Stomach (tissue), 9 donors: ENCODE data around the gene VPS51. TPM values are rescaled to one million over a fixed set of nuclear protein-coding genes. Genes with fewer than 3 reads are reported as not detected.

ENCODE experiments used
- DNase-seq, 2 donors: peaks; one replicate each; pipeline versions ENCODE4 v3.0.0 to v3.0.0-alpha.2; 2013 to 2019
- H3K27ac ChIP-seq, 5 donors: fragments of 200-600 bp in 4 of 5; sonication (generic) in 4 of 5; one replicate each; pipeline ENCODE4 v1.5.1; 2013 to 2019; ENCODE audit warnings: mild to moderate bottlenecking in 1 of 5, moderate library complexity in 1 of 5
- H3K27me3 ChIP-seq, 3 donors: fragments of 200-600 bp; sonication (generic); one replicate each; pipeline ENCODE4 v1.5.1; 2017 to 2019; ENCODE audit warnings: mixed run types in 1 of 3
- H3K36me3 ChIP-seq, 4 donors: fragments of 200-600 bp; sonication (generic); 1 replicate in 3 of 4; 2 replicates in 1 of 4; pipeline ENCODE4 v1.5.1; 2016 to 2019
- H3K4me1 ChIP-seq, 4 donors: fragments of 200-600 bp; sonication (generic); one replicate each; pipeline ENCODE4 v1.5.1; 2016 to 2019
- H3K4me3 ChIP-seq, 4 donors: fragments of 200-600 bp; sonication (generic) in 3 of 4; one replicate each; pipeline ENCODE4 v1.5.1; 2016 to 2019; ENCODE audit warnings: mild to moderate bottlenecking in 1 of 4
- H3K9me3 ChIP-seq, 4 donors: fragments of 200-600 bp; sonication (generic); one replicate each; pipeline ENCODE4 v1.5.1; 2016 to 2019
- EP300 ChIP-seq: sonication (generic); formaldehyde crosslinking; IDR thresholded peaks from one replicate; pipeline ENCODE4 v1.6.1; 2017; ENCODE audit warnings: antibody characterized with exemption
- POLR2A ChIP-seq, 4 donors: fragments of 450-650 bp; IDR thresholded peaks; one replicate each; pipeline ENCODE4 v1.6.1; 2016; ENCODE audit warnings: antibody characterized with exemption in 4 of 4, control low read depth in 2 of 4, mild to moderate bottlenecking in 1 of 4, moderate library complexity in 1 of 4
- POLR2AphosphoS5 ChIP-seq, 3 donors: sonication (generic); formaldehyde crosslinking; IDR thresholded peaks; one replicate each; pipeline ENCODE4 v1.6.1; 2016; ENCODE audit warnings: antibody characterized with exemption in 3 of 3
- WGBS, 5 donors: extraction: QIAGEN DNeasy Blood & Tissue Kit in 3 of 5; methylation state at CpG; one replicate each; pipeline versions ENCODE4 v1.1.5 to v1.1.7; 2013 to 2018; 5-methylcytosine and 5-hydroxymethylcytosine counted together
- intact Hi-C: fragments of 100-400 bp; cut with DNase I; formaldehyde crosslinking; loops from one replicate; pipeline ENCODE4 v1.15.1; 2023; ENCODE audit warnings: low total_unique reads
- polyA plus RNA-seq, 3 donors: library from polyadenylated mRNA; stranded (reverse); fragments of 200-250 nt; gene quantifications; one replicate each; pipeline ENCODE4 v1.2.3, GENCODE V29; 2013
- total RNA-seq, 5 donors: library from RNA; depleted of rRNA; stranded (reverse); fragments of >200 nt; gene quantifications; one replicate each; pipeline versions ENCODE4 v1.1.0 to v1.2.3, GENCODE V29; 2014 to 2016
- TF ChIP-seq, protein P1 (sequence below), 7 experiments: fragments of 450-650 bp in 4 of 7; fragments of 200-600 bp in 3 of 7; sonication (generic) in 3 of 7; IDR thresholded peaks; one replicate each; pipeline ENCODE4 v1.5.1; 2016 to 2019; ENCODE audit warnings: antibody characterized with exemption in 7 of 7, control low read depth in 2 of 7, mild to moderate bottlenecking in 1 of 7
- donor health status: healthy with polysubstance abuse.
- donor health status: Bipolar disorder and iron deficiency.
- donor health status: healthy.

The VPS51 gene
- total and polyA plus RNA-seq, 8 donors, result 124 to 2,272 (median 202) TPM

- H3K4me1 ChIP-seq, result no peaks in the 10 kb centered on the region
- TF ChIP-seq POLR2AphosphoS5 (IDR thresholded peaks at IDR 0.05), result no peak
- TF ChIP-seq POLR2A (IDR thresholded peaks at IDR 0.05), result no peak
- TF ChIP-seq, protein P1, sequence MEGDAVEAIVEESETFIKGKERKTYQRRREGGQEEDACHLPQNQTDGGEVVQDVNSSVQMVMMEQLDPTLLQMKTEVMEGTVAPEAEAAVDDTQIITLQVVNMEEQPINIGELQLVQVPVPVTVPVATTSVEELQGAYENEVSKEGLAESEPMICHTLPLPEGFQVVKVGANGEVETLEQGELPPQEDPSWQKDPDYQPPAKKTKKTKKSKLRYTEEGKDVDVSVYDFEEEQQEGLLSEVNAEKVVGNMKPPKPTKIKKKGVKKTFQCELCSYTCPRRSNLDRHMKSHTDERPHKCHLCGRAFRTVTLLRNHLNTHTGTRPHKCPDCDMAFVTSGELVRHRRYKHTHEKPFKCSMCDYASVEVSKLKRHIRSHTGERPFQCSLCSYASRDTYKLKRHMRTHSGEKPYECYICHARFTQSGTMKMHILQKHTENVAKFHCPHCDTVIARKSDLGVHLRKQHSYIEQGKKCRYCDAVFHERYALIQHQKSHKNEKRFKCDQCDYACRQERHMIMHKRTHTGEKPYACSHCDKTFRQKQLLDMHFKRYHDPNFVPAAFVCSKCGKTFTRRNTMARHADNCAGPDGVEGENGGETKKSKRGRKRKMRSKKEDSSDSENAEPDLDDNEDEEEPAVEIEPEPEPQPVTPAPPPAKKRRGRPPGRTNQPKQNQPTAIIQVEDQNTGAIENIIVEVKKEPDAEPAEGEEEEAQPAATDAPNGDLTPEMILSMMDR (IDR thresholded peaks at IDR 0.05), result no peak
- no peak for TF ChIP-seq EP300
- 42 to 58% (median 49%) methylated on average over 8 of the region's 8 CpGs for WGBS, 5 donors
Observed at GRCh38 chr11:65053827-65054508, 42.0 kb upstream of the VPS51 start.

DNA sequence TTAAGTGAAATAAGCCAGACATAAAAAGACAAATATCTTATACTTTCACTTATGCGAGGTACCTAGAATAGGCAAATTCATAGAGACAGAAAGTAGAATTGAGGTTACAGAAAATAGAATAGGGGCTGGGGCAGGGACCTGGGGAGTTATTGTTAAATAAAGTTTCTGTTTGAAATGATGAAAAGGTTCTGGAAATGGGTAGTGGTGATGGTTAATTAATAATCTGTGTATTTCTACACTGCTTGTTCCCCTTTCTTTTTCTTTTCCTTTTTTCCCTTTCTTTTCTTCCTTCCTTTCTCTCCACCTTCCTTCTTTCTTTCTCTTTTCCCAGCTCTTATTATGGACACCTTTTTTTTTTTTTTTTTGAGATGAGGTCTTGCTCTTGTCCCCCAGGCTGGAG, 40.5 kb upstream of the VPS51 start:
- Histone ChIP-seq H3K27me3 (peaks cover 0 to 24% (median 0%) of the 10 kb centered on the region in 3 donors), H3K36me3 (no peaks in the 10 kb centered on the region), H3K4me3 (no peak overlapping the region), H3K4me1 (no peaks in the 10 kb centered on the region), H3K27ac (no peak overlapping the region), H3K9me3 (no peaks in the 10 kb centered on the region)
- TF ChIP-seq POLR2AphosphoS5 (IDR thresholded peaks at IDR 0.05) (no peak), POLR2A (IDR thresholded peaks at IDR 0.05) (no peak), EP300 (no peak)
- TF ChIP-seq, protein P1 (IDR thresholded peaks at IDR 0.05), result no peak
- no peak for DNase-seq
- intact Hi-C loops, result no loop called here
- 76 to 87% (median 77%) methylated on average over 1 of the region's 1 CpG for WGBS, 5 donors

More at GRCh38 chr11:65053827-65054508, 42.0 kb upstream of the VPS51 start:
- intact Hi-C loops, result no loop called here
- H3K36me3 ChIP-seq, result no peaks in the 10 kb centered on the region
- no peak for DNase-seq
- peaks cover 0 to 24% (median 0%) of the 10 kb centered on the region in 3 donors for H3K27me3 ChIP-seq
- no peaks in the 10 kb centered on the region for H3K9me3 ChIP-seq
- no peak overlapping the region for H3K4me3 ChIP-seq
- no peak overlapping the region for H3K27ac ChIP-seq

DNA sequence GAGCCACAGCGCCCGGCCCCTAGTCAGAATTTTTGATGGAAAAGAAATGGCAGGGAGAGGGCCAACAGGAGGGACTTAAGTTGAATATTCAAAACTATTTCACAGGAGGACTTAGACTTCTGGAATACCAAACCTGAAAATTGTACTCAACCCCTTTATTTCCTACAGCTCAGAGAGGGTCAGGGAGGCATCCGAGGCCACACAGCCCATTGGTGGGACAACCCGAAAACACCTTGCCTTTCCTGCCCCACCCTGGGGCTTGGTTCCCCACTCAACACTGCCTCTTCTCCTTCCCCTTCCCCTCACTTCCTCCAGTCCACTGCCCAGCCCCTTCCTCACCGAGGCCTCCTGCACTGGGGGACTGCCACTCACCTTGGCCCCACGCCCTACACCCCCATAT, 39.0 kb upstream of the VPS51 start:
- H3K27me3 ChIP-seq, result peaks cover 0 to 24% (median 0%) of the 10 kb centered on the region in 3 donors
- H3K27ac ChIP-seq, result no peak overlapping the region
- intact Hi-C loops, result no loop called here
- no peak for DNase-seq
- H3K9me3 ChIP-seq, result no peaks in the 10 kb centered on the region
- TF ChIP-seq EP300 (no peak), POLR2A (IDR thresholded peaks at IDR 0.05) (no peak), POLR2AphosphoS5 (IDR thresholded peaks at IDR 0.05) (no peak)
- TF ChIP-seq, protein P1 (IDR thresholded peaks at IDR 0.05), result no peak
- H3K4me3 ChIP-seq, result no peak overlapping the region
- 89 to 95% (median 92%) methylated on average over 6 of the region's 6 CpGs for WGBS, 5 donors
- H3K4me1 ChIP-seq, result no peaks in the 10 kb centered on the region
- H3K36me3 ChIP-seq, result no peaks in the 10 kb centered on the region

DNA sequence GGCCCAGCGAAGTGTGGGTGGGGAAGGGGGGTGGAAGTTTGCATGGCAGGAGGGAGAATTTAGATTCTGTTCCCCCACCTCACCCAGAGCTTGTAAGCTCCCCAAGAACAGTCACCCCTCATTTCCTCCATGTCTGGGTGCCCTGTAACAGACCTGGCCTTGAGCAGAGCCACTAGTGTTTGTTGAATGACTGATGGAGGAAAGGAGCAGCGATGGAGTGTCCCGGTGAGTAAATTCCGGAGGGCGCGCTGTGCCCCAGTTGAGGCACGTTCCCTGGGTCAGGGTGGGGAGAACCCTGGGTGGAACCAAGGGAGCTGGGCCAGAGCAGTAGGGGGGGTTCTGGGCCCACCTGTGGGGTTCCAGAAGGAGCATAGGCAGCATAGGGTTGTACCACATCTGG, 38.5 kb upstream of the VPS51 start:
- WGBS, 5 donors, result 87 to 94% (median 91%) methylated on average over 7 of the region's 7 CpGs
- no peak overlapping the region for H3K4me3 ChIP-seq
- no peaks in the 10 kb centered on the region for H3K9me3 ChIP-seq
- H3K4me1 ChIP-seq, result no peaks in the 10 kb centered on the region
- H3K27me3 ChIP-seq, result peaks cover 0 to 20% (median 0%) of the 10 kb centered on the region in 3 donors
- TF ChIP-seq EP300 (no peak), POLR2A (IDR thresholded peaks at IDR 0.05) (no peak), POLR2AphosphoS5 (IDR thresholded peaks at IDR 0.05) (no peak)
- TF ChIP-seq, protein P1 (IDR thresholded peaks at IDR 0.05), result no peak
- no peak overlapping the region for H3K27ac ChIP-seq
- H3K36me3 ChIP-seq, result no peaks in the 10 kb centered on the region
- intact Hi-C loops, result no loop called here
- no peak for DNase-seq
